ENCODE results near the gene FBN2. TPM values are rescaled to one million over a fixed set of nuclear protein-coding genes. Genes with fewer than 3 reads are reported as not detected.
"Not testable (repeated sequence)": the region's sequence is repeated elsewhere in the genome, so short reads cannot be mapped to it uniquely, and the experiment has no call there.

FBN2 gene
- total RNA-seq, 3 donors from 2014 or later (not counting 1 experiment from before 2014, with no cell fraction given) = 0.31 to 0.70 (median 0.58) TPM

- peaks cover 4% of the 10 kb centered on the region for H3K9me3 ChIP-seq (ENCODE audit: control insufficient read depth, insufficient read depth, low read length)
- 78% methylated on average over 3 of the region's 3 CpGs for WGBS (ENCODE audit: insufficient coverage)
- H3K27ac ChIP-seq (ENCODE audit: low read length) = no peak overlapping the region
- no peaks in the 10 kb centered on the region for H3K4me1 ChIP-seq (ENCODE audit: control insufficient read depth, insufficient read depth, low read length)
- TF ChIP-seq CTCF (IDR thresholded peaks at IDR 0.05) = no peak
- no peak overlapping the region for H3K4me3 ChIP-seq (ENCODE audit: low read length)
- H3K27me3 Mint-ChIP-seq (ENCODE audit: low read depth in 2 of 2) = no peaks in the 10 kb centered on the region
- H3K9me3 Mint-ChIP-seq = peaks cover 16% of the 10 kb centered on the region in 2 donors
- intact Hi-C loops (cut with micrococcal nuclease) = no loop called here
- H3K36me3 Mint-ChIP-seq = no peaks in the 10 kb centered on the region
- no peaks in the 10 kb centered on the region for H3K27me3 ChIP-seq (ENCODE audit: control insufficient read depth, insufficient read depth, low read length)
- no peaks in the 10 kb centered on the region for H3K4me1 Mint-ChIP-seq
- H3K4me3 Mint-ChIP-seq = no peak overlapping the region
- DNase-seq (no peak), ATAC-seq (no peak)
- H3K27ac Mint-ChIP-seq = no peak overlapping the region
- no peaks in the 10 kb centered on the region for H3K36me3 ChIP-seq (ENCODE audit: control insufficient read depth, insufficient read depth, low read length)
Measured at GRCh38 chr5:128453121-128453520, 84.9 kb downstream of the FBN2 start.

- H3K27me3 Mint-ChIP-seq (ENCODE audit: low read depth in 2 of 2); H3K4me3 Mint-ChIP-seq; H3K36me3 ChIP-seq (ENCODE audit: control insufficient read depth, insufficient read depth, low read length); H3K27ac ChIP-seq (ENCODE audit: low read length); H3K27ac Mint-ChIP-seq; intact Hi-C loops (cut with micrococcal nuclease); H3K36me3 Mint-ChIP-seq; H3K4me1 ChIP-seq (ENCODE audit: control insufficient read depth, insufficient read depth, low read length); H3K4me1 Mint-ChIP-seq; H3K4me3 ChIP-seq (ENCODE audit: low read length); ATAC-seq; DNase-seq; H3K27me3 ChIP-seq (ENCODE audit: control insufficient read depth, insufficient read depth, low read length): not testable (repeated sequence)
- WGBS (ENCODE audit: insufficient coverage) = 93% methylated on average over 10 of the region's 10 CpGs
- H3K9me3 ChIP-seq (ENCODE audit: control insufficient read depth, insufficient read depth, low read length) = peaks cover 10% of the 10 kb centered on the region
- H3K9me3 Mint-ChIP-seq = peaks cover 7 to 16% of the 10 kb centered on the region in 2 donors
Measured at GRCh38 chr5:128447224-128447623, 90.8 kb downstream of the FBN2 start.

- Mint-ChIP-seq H3K27ac (no peak overlapping the region), H3K4me1 (no peaks in the 10 kb centered on the region), H3K27me3 (ENCODE audit: low read depth in 2 of 2) (no peaks in the 10 kb centered on the region), H3K36me3 (no peaks in the 10 kb centered on the region), H3K4me3 (no peak overlapping the region), H3K9me3 (peaks cover 4 to 6% of the 10 kb centered on the region in 2 donors)
- H3K36me3 ChIP-seq (ENCODE audit: control insufficient read depth, insufficient read depth, low read length) = no peaks in the 10 kb centered on the region
- TF ChIP-seq CTCF (IDR thresholded peaks at IDR 0.05) = no peak
- H3K27me3 ChIP-seq (ENCODE audit: control insufficient read depth, insufficient read depth, low read length) = no peaks in the 10 kb centered on the region
- WGBS (ENCODE audit: insufficient coverage) = 95% methylated on average over 2 of the region's 2 CpGs
- H3K4me1 ChIP-seq (ENCODE audit: control insufficient read depth, insufficient read depth, low read length) = no peaks in the 10 kb centered on the region
- intact Hi-C loops (cut with micrococcal nuclease) = no loop called here
- no peak overlapping the region for H3K27ac ChIP-seq (ENCODE audit: low read length)
- no peak overlapping the region for H3K4me3 ChIP-seq (ENCODE audit: low read length)
- ATAC-seq (no peak), DNase-seq (no peak)
- peaks cover 1% of the 10 kb centered on the region for H3K9me3 ChIP-seq (ENCODE audit: control insufficient read depth, insufficient read depth, low read length)
Measured at GRCh38 chr5:128441941-128442350, 96.1 kb downstream of the FBN2 start.

GRCh38 chr5:128441165-128441564 is 96.9 kb downstream of the FBN2 start:
- H3K4me1 ChIP-seq (ENCODE audit: control insufficient read depth, insufficient read depth, low read length) = no peaks in the 10 kb centered on the region
- Mint-ChIP-seq H3K9me3 (peaks cover 3 to 5% of the 10 kb centered on the region in 2 donors), H3K27ac (no peak overlapping the region), H3K4me3 (no peak overlapping the region), H3K27me3 (ENCODE audit: low read depth in 2 of 2) (no peaks in the 10 kb centered on the region), H3K4me1 (no peaks in the 10 kb centered on the region), H3K36me3 (no peaks in the 10 kb centered on the region)
- 94% methylated on average over 2 of the region's 2 CpGs for WGBS (ENCODE audit: insufficient coverage)
- no peaks in the 10 kb centered on the region for H3K27me3 ChIP-seq (ENCODE audit: control insufficient read depth, insufficient read depth, low read length)
- no peak overlapping the region for H3K4me3 ChIP-seq (ENCODE audit: low read length)
- no peak for TF ChIP-seq CTCF (IDR thresholded peaks at IDR 0.05)
- intact Hi-C loops (cut with micrococcal nuclease) = no loop called here
- H3K36me3 ChIP-seq (ENCODE audit: control insufficient read depth, insufficient read depth, low read length) = no peaks in the 10 kb centered on the region
- H3K27ac ChIP-seq (ENCODE audit: low read length) = no peak overlapping the region
- ATAC-seq (no peak), DNase-seq (no peak)
- H3K9me3 ChIP-seq (ENCODE audit: control insufficient read depth, insufficient read depth, low read length) = no peaks in the 10 kb centered on the region
